Neural crest cell (in vitro differentiated cells): Measurements from ENCODE around the gene EMC9. TPM values are rescaled to one million over a fixed set of nuclear protein-coding genes. Genes with fewer than 3 reads are reported as not detected.

Experiments
- DNase-seq: peaks from one replicate; pipeline ENCODE4 v3.0.0; 2021; ENCODE audit warnings: low read depth, mixed read lengths, low spot score
- H3K27ac Mint-ChIP-seq: one replicate; pipeline ENCODE4 v1.8.0; 2021; ENCODE audit warnings: mild to moderate bottlenecking, mixed read lengths; ENCODE audit not compliant: unreplicated experiment
- H3K27me3 Mint-ChIP-seq: 2 replicates; pipeline ENCODE4 v1.8.0; 2021; ENCODE audit warnings: low read depth, mild to moderate bottlenecking, mixed read lengths
- H3K36me3 Mint-ChIP-seq: 2 replicates; pipeline ENCODE4 v1.8.0; 2021; ENCODE audit warnings: low read depth, mild to moderate bottlenecking, mixed read lengths
- H3K4me1 Mint-ChIP-seq: 2 replicates; pipeline ENCODE4 v1.8.0; 2021; ENCODE audit warnings: mixed read lengths
- H3K4me3 Mint-ChIP-seq: one replicate; pipeline ENCODE4 v1.8.0; 2021; ENCODE audit warnings: mild to moderate bottlenecking, mixed read lengths
- H3K9me3 Mint-ChIP-seq: 2 replicates; pipeline ENCODE4 v1.8.0; 2021; ENCODE audit warnings: mixed read lengths
- CTCF ChIP-seq: fragments of 200-600 bp; sonication (generic); conservative IDR thresholded peaks from 2 replicates; pipeline ENCODE4 v1.5.0; 2021; ENCODE audit warnings: antibody characterized with exemption, mild to moderate bottlenecking
- microRNA-seq: library from miRNA; unstranded; fragments of <30 nt; microRNA quantifications from one replicate; pipeline ENCODE4, GENCODE V29; 2020
- total RNA-seq: library from RNA; stranded (reverse); gene quantifications from 2 replicates; pipeline ENCODE4 v1.2.1, GENCODE V29; 2021

The EMC9 gene
- total RNA-seq, 1 donor from 2014 or later = 28.3 TPM

- H3K4me3 Mint-ChIP-seq = peak overlapping the region; percentile 94
- peak overlapping the region; percentile 3 for H3K27ac Mint-ChIP-seq
- TF ChIP-seq CTCF = no peak
- no peaks in the 10 kb centered on the region for H3K27me3 Mint-ChIP-seq
- H3K36me3 Mint-ChIP-seq = no peaks in the 10 kb centered on the region
- DNase-seq = no peak
- H3K9me3 Mint-ChIP-seq = no peaks in the 10 kb centered on the region
- H3K4me1 Mint-ChIP-seq = peaks cover 38% of the 10 kb centered on the region
Observed at GRCh38 chr14:24092505-24093206, 48.7 kb downstream of the EMC9 start.

- Mint-ChIP-seq H3K36me3 (no peaks in the 10 kb centered on the region), H3K9me3 (no peaks in the 10 kb centered on the region), H3K27ac (no peak overlapping the region), H3K4me3 (peak overlapping the region; percentile 94), H3K27me3 (no peaks in the 10 kb centered on the region), H3K4me1 (peaks cover 38% of the 10 kb centered on the region)
- no peak for TF ChIP-seq CTCF
- DNase-seq = no peak
Observed at GRCh38 chr14:24092110-24092504, 49.3 kb downstream of the EMC9 start.

GRCh38 chr14:24089890-24090289, 51.5 kb downstream of the EMC9 start:
- peaks cover 6% of the 10 kb centered on the region for H3K27me3 Mint-ChIP-seq
- H3K9me3 Mint-ChIP-seq = no peaks in the 10 kb centered on the region
- no peak for DNase-seq
- H3K36me3 Mint-ChIP-seq = no peaks in the 10 kb centered on the region
- TF ChIP-seq CTCF = no peak
- H3K4me3 Mint-ChIP-seq = no peak overlapping the region
- H3K27ac Mint-ChIP-seq = peak overlapping the region; percentile 19
- peaks cover 28% of the 10 kb centered on the region for H3K4me1 Mint-ChIP-seq

Small RNAs within 50 kb of the gene (microRNA-seq; reads per million reads assigned to microRNA genes)
- gene MIR7703 = not detected

Other genes with a start within 250 kb of the EMC9 start
- 17.4 and 19.7 TPM in 2 replicates for gene DHRS4, start 187.8 kb downstream of the EMC9 start, total RNA-seq
- gene DHRS4L2, start 152.7 kb downstream of the EMC9 start, total RNA-seq = 15.1 and 17.1 TPM in 2 replicates
- 9.3 and 9.4 TPM in 2 replicates for gene CARMIL3, start 89.6 kb downstream of the EMC9 start, total RNA-seq
- not detected in 2 replicates for gene CPNE6, start 70.0 kb downstream of the EMC9 start, total RNA-seq
- 26.1 and 26.7 TPM in 2 replicates for gene PCK2, start 47.3 kb downstream of the EMC9 start, total RNA-seq
- 52.5 and 53.9 TPM in 2 replicates for gene DCAF11, start 26.8 kb downstream of the EMC9 start, total RNA-seq
- gene NRL, start 26.6 kb downstream of the EMC9 start, total RNA-seq = 1.2 and 2.3 TPM in 2 replicates
- 0.42 and 0.66 TPM in 2 replicates for gene FITM1, start 10.9 kb downstream of the EMC9 start, total RNA-seq
- 81.4 and 88.5 TPM in 2 replicates for gene PSME1, start 5.4 kb downstream of the EMC9 start, total RNA-seq
- 125 and 131 TPM in 2 replicates for gene PSME2, start 5.0 kb upstream of the EMC9 start, total RNA-seq
- gene RNF31, start 5.9 kb upstream of the EMC9 start, total RNA-seq = 65.5 and 82.2 TPM in 2 replicates
- 22.9 and 23.0 TPM in 2 replicates for gene IRF9, start 19.7 kb upstream of the EMC9 start, total RNA-seq
- 160 and 163 TPM in 2 replicates for gene REC8, start 30.5 kb upstream of the EMC9 start, total RNA-seq
- 88.3 and 88.7 TPM in 2 replicates for gene IPO4, start 47.2 kb upstream of the EMC9 start, total RNA-seq
- 45.6 and 47.4 TPM in 2 replicates for gene TM9SF1, start 53.9 kb upstream of the EMC9 start, total RNA-seq
- 0.47 and 0.48 TPM in 2 replicates for gene TSSK4, start 64.1 kb upstream of the EMC9 start, total RNA-seq
- gene CHMP4A, start 71.9 kb upstream of the EMC9 start, total RNA-seq = 42.2 and 44.7 TPM in 2 replicates
- 19.0 and 25.9 TPM in 2 replicates for gene MDP1, start 74.5 kb upstream of the EMC9 start, total RNA-seq
- gene NEDD8, start 90.8 kb upstream of the EMC9 start, total RNA-seq = 191 and 208 TPM in 2 replicates
- 64.0 and 66.2 TPM in 2 replicates for gene GMPR2, start 91.3 kb upstream of the EMC9 start, total RNA-seq
- 63.4 and 66.7 TPM in 2 replicates for gene TINF2, start 101.0 kb upstream of the EMC9 start, total RNA-seq
- 4.5 and 6.4 TPM in 2 replicates for gene TGM1, start 121.6 kb upstream of the EMC9 start, total RNA-seq
- gene RABGGTA, start 130.0 kb upstream of the EMC9 start, total RNA-seq = 22.8 and 25.4 TPM in 2 replicates
- 17.2 and 19.1 TPM in 2 replicates for gene DHRS1, start 158.2 kb upstream of the EMC9 start, total RNA-seq
- 34.5 and 34.8 TPM in 2 replicates for gene NOP9, start 158.3 kb upstream of the EMC9 start, total RNA-seq
- gene CIDEB, start 166.4 kb upstream of the EMC9 start, total RNA-seq = not detected in 2 replicates
- gene LTB4R2, start 168.5 kb upstream of the EMC9 start, total RNA-seq = 7.9 and 9.4 TPM in 2 replicates
- gene LTB4R, start 169.9 kb upstream of the EMC9 start, total RNA-seq = 4.7 and 5.3 TPM in 2 replicates
- 0.49 TPM in 1 of 2 replicates, not detected in the other for gene ADCY4, start 193.5 kb upstream of the EMC9 start, total RNA-seq
- not detected in 2 replicates for gene RIPK3, start 198.4 kb upstream of the EMC9 start, total RNA-seq
- 44.3 and 47.8 TPM in 2 replicates for gene NFATC4, start 226.6 kb upstream of the EMC9 start, total RNA-seq